CD4-positive, alpha-beta T cell treated with Interleukin-15 for 4 hours (primary cell): Measurements from ENCODE around the gene FARP1.

Experiments used
- DNase-seq: peaks from one replicate; pipeline ENCODE4 v3.0.0-alpha.2; 2020; ENCODE audit warnings: low spot score

The FARP1 gene

GRCh38 chr13:98201189-98201588, 58.3 kb downstream of the FARP1 start:
- no peak for DNase-seq

GRCh38 chr13:98201984-98202383, 59.1 kb downstream of the FARP1 start:
- no peak for DNase-seq

- DNase-seq, result no peak
Observed at GRCh38 chr13:98203646-98204326, 60.9 kb downstream of the FARP1 start.

- DNase-seq, result no peak
Observed at GRCh38 chr13:98204546-98204945, 61.7 kb downstream of the FARP1 start.

GRCh38 chr13:98206946-98207345, 64.1 kb downstream of the FARP1 start:
- DNase-seq, result no peak

GRCh38 chr13:98207416-98207815, 64.5 kb downstream of the FARP1 start:
- DNase-seq, result no peak

GRCh38 chr13:98208606-98209005, 65.7 kb downstream of the FARP1 start:
- no peak for DNase-seq

GRCh38 chr13:98212763-98213162, 69.9 kb downstream of the FARP1 start:
- no peak for DNase-seq

GRCh38 chr13:98213354-98213753, 70.5 kb downstream of the FARP1 start:
- DNase-seq, result no peak

GRCh38 chr13:98214008-98214643, 71.2 kb downstream of the FARP1 start:
- DNase-seq, result no peak

- no peak for DNase-seq
Observed at GRCh38 chr13:98214707-98215106, 71.8 kb downstream of the FARP1 start.

GRCh38 chr13:98215508-98215907, 72.6 kb downstream of the FARP1 start:
- DNase-seq, result no peak

GRCh38 chr13:98216135-98216565, 73.3 kb downstream of the FARP1 start:
- DNase-seq, result no peak

GRCh38 chr13:98216711-98217285, 73.9 kb downstream of the FARP1 start:
- DNase-seq, result no peak

- no peak for DNase-seq
Observed at GRCh38 chr13:98217597-98217996, 74.7 kb downstream of the FARP1 start.

- no peak for DNase-seq
Observed at GRCh38 chr13:98219685-98220084, 76.8 kb downstream of the FARP1 start.

GRCh38 chr13:98220271-98220791, 77.4 kb downstream of the FARP1 start:
- DNase-seq, result no peak

GRCh38 chr13:98221234-98221633, 78.3 kb downstream of the FARP1 start:
- no peak for DNase-seq

GRCh38 chr13:98222081-98222554, 79.2 kb downstream of the FARP1 start:
- DNase-seq, result no peak

GRCh38 chr13:98222816-98223215, 79.9 kb downstream of the FARP1 start:
- DNase-seq, result no peak

GRCh38 chr13:98223741-98224140, 80.8 kb downstream of the FARP1 start:
- DNase-seq, result no peak

- DNase-seq, result no peak
Observed at GRCh38 chr13:98224557-98224956, 81.7 kb downstream of the FARP1 start.
